HG03432 (cell line): ENCODE data around the gene FGF5.

ENCODE experiments used
- ATAC-seq: cut with Tn5 transposase; IDR thresholded peaks from one replicate; pipeline ENCODE4 v1.9.1; 2021; ENCODE audit warnings: mild to moderate bottlenecking, moderate library complexity; ENCODE audit not compliant: unreplicated experiment

Gene FGF5

DNA sequence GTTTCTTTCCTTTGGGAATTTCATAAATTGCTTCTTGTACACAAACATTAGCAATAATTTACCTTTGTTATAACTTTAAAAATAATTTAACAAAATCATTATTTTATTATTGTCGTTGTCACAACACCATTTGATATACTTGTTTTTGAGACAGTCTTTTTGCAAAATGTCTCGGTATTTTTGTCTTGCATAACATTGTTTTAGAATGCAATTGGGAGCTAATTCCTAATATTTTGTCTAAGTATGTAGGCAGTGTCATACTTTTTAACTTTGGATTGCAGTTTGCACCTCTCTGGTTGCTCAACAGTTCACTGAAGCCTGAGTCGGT is 68.7 kb downstream of the FGF5 start:
- ATAC-seq: no peak

DNA sequence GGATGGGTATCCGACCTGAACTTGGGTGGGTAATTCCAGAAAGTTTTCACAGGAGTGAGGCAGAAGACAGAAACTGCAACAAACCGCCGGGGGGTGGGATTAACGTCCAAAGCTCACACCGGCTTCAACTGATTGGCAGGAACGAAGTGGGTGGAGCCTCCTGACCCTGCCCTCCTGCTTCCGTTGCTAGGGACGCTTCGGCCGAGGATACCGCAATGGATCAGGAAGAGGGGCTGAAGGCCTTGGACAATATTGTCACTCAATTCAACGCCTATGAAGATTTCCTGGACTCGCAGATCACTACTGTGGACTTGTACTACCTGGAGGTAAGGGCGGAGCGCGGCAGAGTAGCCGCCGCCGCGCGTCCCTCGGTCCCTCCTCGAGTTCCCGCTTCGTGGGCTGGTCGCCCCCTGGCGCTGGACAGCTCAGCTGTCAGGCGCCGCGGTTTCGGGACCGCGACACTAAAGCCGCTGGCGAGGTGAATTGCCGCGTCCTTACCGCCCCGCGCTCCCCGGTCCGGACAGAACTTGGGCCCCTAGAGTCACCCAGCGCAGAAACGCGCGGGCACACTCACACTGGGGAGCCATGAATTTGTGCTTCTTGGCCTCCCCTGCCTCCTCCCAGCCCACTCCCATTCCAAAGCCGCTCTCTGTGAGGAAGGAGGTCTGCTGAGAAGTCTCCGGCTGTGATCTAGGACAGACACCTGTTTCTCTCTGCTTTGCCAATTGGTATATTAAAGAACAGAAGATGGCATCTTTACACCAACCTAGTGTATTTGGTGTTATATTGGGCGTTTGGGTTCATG is 69.3 kb downstream of the FGF5 start, which contains the start of gene CFAP299:
CFAP299 (plus strand) TSS at position 177 of the 805 bp plus-strand sequence.
- ATAC-seq: peak; percentile 99

DNA sequence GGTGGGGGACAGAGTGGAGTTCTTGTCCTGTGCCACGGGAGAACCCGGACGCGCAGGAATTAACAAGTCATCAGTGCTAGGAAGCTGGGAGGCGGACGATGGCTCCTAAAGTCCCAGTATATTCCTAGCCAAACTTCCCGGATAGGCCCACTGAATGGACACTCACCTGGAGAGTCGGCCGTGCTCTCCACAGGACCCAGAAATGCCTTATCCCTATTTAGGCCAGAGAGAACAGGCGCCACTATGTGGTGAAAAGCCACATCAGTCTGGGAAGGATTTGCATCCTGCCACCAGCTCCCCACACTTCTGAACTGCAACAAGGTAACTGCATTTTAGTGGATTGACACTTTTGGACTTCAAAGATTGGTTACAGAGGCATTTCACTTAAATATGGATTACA is 70.1 kb downstream of the FGF5 start:
- ATAC-seq: no peak

DNA sequence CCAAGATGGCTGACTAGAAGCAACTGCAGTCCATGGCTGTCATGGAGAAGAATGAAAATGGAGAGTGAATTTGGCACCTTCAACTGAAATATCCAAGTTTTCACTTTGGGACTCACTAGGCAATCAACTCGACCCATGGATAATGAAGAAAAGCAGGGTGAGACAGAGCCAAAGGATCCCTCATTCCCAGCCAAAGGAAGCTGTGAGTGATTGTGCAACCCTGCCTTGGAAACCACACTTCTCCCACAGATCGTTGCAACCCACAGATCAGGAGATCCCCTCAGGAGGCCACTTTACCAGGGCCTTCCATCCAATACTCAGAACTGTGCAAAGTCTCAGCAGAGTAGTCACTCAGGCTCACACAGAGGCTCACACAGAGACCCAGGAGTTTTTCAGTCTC is 73.6 kb downstream of the FGF5 start:
- no peak for ATAC-seq
